Fibroblast of mammary gland (primary cell): Measurements from ENCODE around the gene BCL7B.

Experiments
- DNase-seq: peaks from one replicate; pipeline ENCODE4 v3.0.0-alpha.2; 2010; ENCODE audit warnings: low read depth
- H3K4me3 ChIP-seq: 2 replicates; pipeline ENCODE4 v1.5.1; 2011; ENCODE audit warnings: low read depth, mild to moderate bottlenecking, low read length, moderate library complexity; ENCODE audit not compliant: control insufficient read depth
- CTCF ChIP-seq: conservative IDR thresholded peaks from 2 replicates; pipeline ENCODE4 v1.5.1; 2011; ENCODE audit warnings: low read depth, low read length, inconsistent platforms; ENCODE audit not compliant: control insufficient read depth, insufficient read depth

The BCL7B gene

GRCh38 chr7:73597978-73598782 is 40.7 kb upstream of the BCL7B start:
- TF ChIP-seq CTCF, result no peak
- no peak overlapping the region for H3K4me3 ChIP-seq
- no peak for DNase-seq

- DNase-seq, result no peak
- no peak for TF ChIP-seq CTCF
- no peak overlapping the region for H3K4me3 ChIP-seq
These were observed 38.9 kb upstream of the BCL7B start for GRCh38 chr7:73596191-73597065.

GRCh38 chr7:73595358-73595757 is 37.9 kb upstream of the BCL7B start:
- TF ChIP-seq CTCF, result no peak
- H3K4me3 ChIP-seq, result no peak overlapping the region
- DNase-seq, result no peak

GRCh38 chr7:73593207-73594045 is 35.9 kb upstream of the BCL7B start:
- no peak overlapping the region for H3K4me3 ChIP-seq
- no peak for DNase-seq
- no peak for TF ChIP-seq CTCF

- H3K4me3 ChIP-seq, result no peak overlapping the region
- no peak for TF ChIP-seq CTCF
These were observed 29.4 kb upstream of the BCL7B start for GRCh38 chr7:73586911-73587310.

GRCh38 chr7:73585196-73585595 is 27.7 kb upstream of the BCL7B start:
- no peak for TF ChIP-seq CTCF
- H3K4me3 ChIP-seq, result no peak overlapping the region
- no peak for DNase-seq

More at GRCh38 chr7:73586911-73587310, 29.4 kb upstream of the BCL7B start:
- DNase-seq, result no peak
